ENCODE measurements around the gene ICA1.

The ICA1 gene

GRCh38 chr7:8200316-8200715 is 61.7 kb downstream of the ICA1 start:
- no peaks in the 10 kb centered on the region for H3K4me1 ChIP-seq (ENCODE audit: control insufficient read depth, insufficient read depth, low read length)
- no peak overlapping the region for H3K27ac ChIP-seq (ENCODE audit: low read depth, low read length)
- H3K9me3 ChIP-seq (ENCODE audit: control insufficient read depth, insufficient read depth, low read depth, low read length) = no peaks in the 10 kb centered on the region

GRCh38 chr7:8197994-8198698 is 63.8 kb downstream of the ICA1 start:
- Histone ChIP-seq H3K4me1 (ENCODE audit: control insufficient read depth, insufficient read depth, low read length) (no peaks in the 10 kb centered on the region), H3K9me3 (ENCODE audit: control insufficient read depth, insufficient read depth, low read depth, low read length) (no peaks in the 10 kb centered on the region), H3K27ac (ENCODE audit: low read depth, low read length) (no peak overlapping the region), H3K9ac (ENCODE audit: low read length) (no peak overlapping the region), H3K27me3 (ENCODE audit: control insufficient read depth, insufficient read depth, low read length) (no peaks in the 10 kb centered on the region), H3K4me3 (ENCODE audit: low read depth, low read length) (no peak overlapping the region), H3K36me3 (ENCODE audit: control insufficient read depth, insufficient read depth, low read length) (no peaks in the 10 kb centered on the region; the same call in 1 of the 2 replicates)

More at GRCh38 chr7:8200316-8200715, 61.7 kb downstream of the ICA1 start:
- no peaks in the 10 kb centered on the region; the same call in 1 of the 2 replicates for H3K36me3 ChIP-seq (ENCODE audit: control insufficient read depth, insufficient read depth, low read length)
- no peaks in the 10 kb centered on the region for H3K27me3 ChIP-seq (ENCODE audit: control insufficient read depth, insufficient read depth, low read length)
- no peak overlapping the region for H3K4me3 ChIP-seq (ENCODE audit: low read depth, low read length)
- no peak overlapping the region for H3K9ac ChIP-seq (ENCODE audit: low read length)

- no peaks in the 10 kb centered on the region; the same call in 1 of the 2 replicates for H3K36me3 ChIP-seq (ENCODE audit: control insufficient read depth, insufficient read depth, low read length)
Observed at GRCh38 chr7:8192897-8193296, 69.1 kb downstream of the ICA1 start.

GRCh38 chr7:8190119-8190895 is 71.7 kb downstream of the ICA1 start:
- H3K27me3 ChIP-seq (ENCODE audit: control insufficient read depth, insufficient read depth, low read length) = no peaks in the 10 kb centered on the region
- H3K4me3 ChIP-seq (ENCODE audit: low read depth, low read length) = no peak overlapping the region
- peaks cover 17% of the 10 kb centered on the region for H3K4me1 ChIP-seq (ENCODE audit: control insufficient read depth, insufficient read depth, low read length)
- no peak overlapping the region for H3K9ac ChIP-seq (ENCODE audit: low read length)
- H3K36me3 ChIP-seq (ENCODE audit: control insufficient read depth, insufficient read depth, low read length) = no peaks in the 10 kb centered on the region
- no peaks in the 10 kb centered on the region for H3K9me3 ChIP-seq (ENCODE audit: control insufficient read depth, insufficient read depth, low read depth, low read length)
- H3K27ac ChIP-seq (ENCODE audit: low read depth, low read length) = no peak overlapping the region

More at GRCh38 chr7:8192897-8193296, 69.1 kb downstream of the ICA1 start:
- Histone ChIP-seq H3K9ac (ENCODE audit: low read length) (no peak overlapping the region), H3K4me1 (ENCODE audit: control insufficient read depth, insufficient read depth, low read length) (peaks cover 11% of the 10 kb centered on the region), H3K27me3 (ENCODE audit: control insufficient read depth, insufficient read depth, low read length) (no peaks in the 10 kb centered on the region), H3K27ac (ENCODE audit: low read depth, low read length) (no peak overlapping the region), H3K9me3 (ENCODE audit: control insufficient read depth, insufficient read depth, low read depth, low read length) (no peaks in the 10 kb centered on the region), H3K4me3 (ENCODE audit: low read depth, low read length) (no peak overlapping the region)

GRCh38 chr7:8189625-8190024 is 72.3 kb downstream of the ICA1 start:
- Histone ChIP-seq H3K9me3 (ENCODE audit: control insufficient read depth, insufficient read depth, low read depth, low read length) (no peaks in the 10 kb centered on the region), H3K36me3 (ENCODE audit: control insufficient read depth, insufficient read depth, low read length) (no peaks in the 10 kb centered on the region), H3K9ac (ENCODE audit: low read length) (no peak overlapping the region), H3K4me3 (ENCODE audit: low read depth, low read length) (no peak overlapping the region), H3K27me3 (ENCODE audit: control insufficient read depth, insufficient read depth, low read length) (no peaks in the 10 kb centered on the region), H3K4me1 (ENCODE audit: control insufficient read depth, insufficient read depth, low read length) (peaks cover 17% of the 10 kb centered on the region), H3K27ac (ENCODE audit: low read depth, low read length) (no peak overlapping the region)

- H3K4me3 ChIP-seq (ENCODE audit: low read depth, low read length) = no peak overlapping the region
- H3K4me1 ChIP-seq (ENCODE audit: control insufficient read depth, insufficient read depth, low read length) = peaks cover 17% of the 10 kb centered on the region
- no peaks in the 10 kb centered on the region for H3K9me3 ChIP-seq (ENCODE audit: control insufficient read depth, insufficient read depth, low read depth, low read length)
- no peaks in the 10 kb centered on the region for H3K27me3 ChIP-seq (ENCODE audit: control insufficient read depth, insufficient read depth, low read length)
- H3K9ac ChIP-seq (ENCODE audit: low read length) = no peak overlapping the region
- H3K36me3 ChIP-seq (ENCODE audit: control insufficient read depth, insufficient read depth, low read length) = no peaks in the 10 kb centered on the region
- no peak overlapping the region for H3K27ac ChIP-seq (ENCODE audit: low read depth, low read length)
Observed at GRCh38 chr7:8185926-8186683, 75.9 kb downstream of the ICA1 start.

GRCh38 chr7:8184221-8184620 is 77.7 kb downstream of the ICA1 start:
- Histone ChIP-seq H3K4me1 (ENCODE audit: control insufficient read depth, insufficient read depth, low read length) (peaks cover 7% of the 10 kb centered on the region; the same call in 1 of the 2 replicates), H3K27ac (ENCODE audit: low read depth, low read length) (no peak overlapping the region), H3K27me3 (ENCODE audit: control insufficient read depth, insufficient read depth, low read length) (no peaks in the 10 kb centered on the region), H3K36me3 (ENCODE audit: control insufficient read depth, insufficient read depth, low read length) (no peaks in the 10 kb centered on the region), H3K4me3 (ENCODE audit: low read depth, low read length) (no peak overlapping the region), H3K9me3 (ENCODE audit: control insufficient read depth, insufficient read depth, low read depth, low read length) (no peaks in the 10 kb centered on the region), H3K9ac (ENCODE audit: low read length) (no peak overlapping the region)

- Histone ChIP-seq H3K4me1 (ENCODE audit: control insufficient read depth, insufficient read depth, low read length) (peaks cover 19% of the 10 kb centered on the region), H3K27ac (ENCODE audit: low read depth, low read length) (no peak overlapping the region), H3K9me3 (ENCODE audit: control insufficient read depth, insufficient read depth, low read depth, low read length) (no peaks in the 10 kb centered on the region), H3K27me3 (ENCODE audit: control insufficient read depth, insufficient read depth, low read length) (no peaks in the 10 kb centered on the region), H3K4me3 (ENCODE audit: low read depth, low read length) (no peak overlapping the region), H3K36me3 (ENCODE audit: control insufficient read depth, insufficient read depth, low read length) (no peaks in the 10 kb centered on the region), H3K9ac (ENCODE audit: low read length) (no peak overlapping the region)
Observed at GRCh38 chr7:8179486-8179885, 82.5 kb downstream of the ICA1 start.

GRCh38 chr7:8178353-8178752 is 83.6 kb downstream of the ICA1 start:
- Histone ChIP-seq H3K9me3 (ENCODE audit: control insufficient read depth, insufficient read depth, low read depth, low read length) (no peaks in the 10 kb centered on the region), H3K9ac (ENCODE audit: low read length) (no peak overlapping the region), H3K4me3 (ENCODE audit: low read depth, low read length) (no peak overlapping the region), H3K36me3 (ENCODE audit: control insufficient read depth, insufficient read depth, low read length) (no peaks in the 10 kb centered on the region), H3K4me1 (ENCODE audit: control insufficient read depth, insufficient read depth, low read length) (peaks cover 19% of the 10 kb centered on the region), H3K27me3 (ENCODE audit: control insufficient read depth, insufficient read depth, low read length) (no peaks in the 10 kb centered on the region), H3K27ac (ENCODE audit: low read depth, low read length) (no peak overlapping the region)

- H3K27ac ChIP-seq (ENCODE audit: low read depth, low read length) = no peak overlapping the region
- H3K4me1 ChIP-seq (ENCODE audit: control insufficient read depth, insufficient read depth, low read length) = peaks cover 19% of the 10 kb centered on the region
- no peak overlapping the region for H3K9ac ChIP-seq (ENCODE audit: low read length)
- H3K36me3 ChIP-seq (ENCODE audit: control insufficient read depth, insufficient read depth, low read length) = no peaks in the 10 kb centered on the region
- H3K27me3 ChIP-seq (ENCODE audit: control insufficient read depth, insufficient read depth, low read length) = no peaks in the 10 kb centered on the region
- H3K9me3 ChIP-seq (ENCODE audit: control insufficient read depth, insufficient read depth, low read depth, low read length) = no peaks in the 10 kb centered on the region
- no peak overlapping the region for H3K4me3 ChIP-seq (ENCODE audit: low read depth, low read length)
Observed at GRCh38 chr7:8177109-8177933, 84.6 kb downstream of the ICA1 start.
